K562 (cell line): ENCODE measurements around the gene SLMAP.

Source experiments
- ATF1 ChIP-seq, 2 experiments: fragments of 450-650 bp in 1 of 2; IDR thresholded peaks; 2 replicates each; pipeline ENCODE4 v1.6.1; 2016; ENCODE audit warnings: missing compliant biosample characterization in 1 of 2, missing genetic modification characterization in 1 of 2
- CTCF ChIP-seq, 3 experiments: IDR thresholded peaks in 2 of 3; conservative IDR thresholded peaks in 1 of 3; 2 replicates each; pipeline ENCODE4 v1.5.1; 2011 to 2012; ENCODE audit warnings: low read length in 3 of 3, mild to moderate bottlenecking in 3 of 3, control low read depth in 2 of 3, improper control_type of control experiment in 1 of 3, inconsistent platforms in 1 of 3, low read depth in 1 of 3, mixed read lengths in 1 of 3, moderate library complexity in 1 of 3; ENCODE audit not compliant: insufficient read depth in 2 of 3
- GTF2B ChIP-seq: IDR thresholded peaks from 2 replicates; pipeline ENCODE4 v1.6.1; 2011; ENCODE audit not compliant: insufficient read length; ENCODE audit errors: extremely low read depth
- NR2C2 ChIP-seq, 2 experiments: fragments of 200-800 bp in 1 of 2; sonication (Bioruptor generic) in 1 of 2; sonication (generic) in 1 of 2; formaldehyde crosslinking in 1 of 2; IDR thresholded peaks; 2 replicates each; pipeline versions ENCODE4 v1.6.1 to v1.8.0; 2016 to 2022; ENCODE audit warnings: mild to moderate bottlenecking in 1 of 2, missing compliant biosample characterization in 1 of 2, missing genetic modification characterization in 1 of 2, missing genetic modification reagents in 1 of 2
- PTBP1 ChIP-seq: fragments of 200-400 bp; formaldehyde crosslinking; IDR thresholded peaks from 2 replicates; pipeline ENCODE4 v1.6.1; 2017; ENCODE audit warnings: low read depth, low read length
- STAT6 ChIP-seq: sonication (generic); formaldehyde crosslinking; IDR thresholded peaks from 2 replicates; pipeline ENCODE4 v1.8.1; 2023; ENCODE audit warnings: mild to moderate bottlenecking, missing genetic modification reagents
- ZNF24 ChIP-seq: fragments of 450-650 bp; IDR thresholded peaks from 2 replicates; pipeline ENCODE4 v1.6.1; 2016

GRCh38 chr3:57893156-57893555 lies 137.0 kb downstream of the SLMAP start:
- TF ChIP-seq STAT6 (CRISPR knock-in tag) (no peak), CTCF (IDR thresholded peaks at IDR 0.05 in 2 of 3, conservative IDR thresholded peaks at IDR 0.05 in 1 of 3; ENCODE audit: insufficient read depth in 2 of 3, low read depth in 1 of 3, low read length in 3 of 3) (no peak), ZNF24 (no peak), NR2C2 (CRISPR knock-in tag; IDR thresholded peaks at IDR 0.05) (no peak), NR2C2 (tag; IDR thresholded peaks at IDR 0.05) (no peak), PTBP1 (no peak), GTF2B (no peak), ATF1 (CRISPR knock-in tag; IDR thresholded peaks at IDR 0.05) (no peak), ATF1 (tag; IDR thresholded peaks at IDR 0.05) (no peak)
